HG03066 (cell line): ENCODE measurements around the gene SIMC1.
A peak's percentile ranks its signal among the peaks of the same experiment; 100 is the strongest.

Experiments used
- ATAC-seq: cut with Tn5 transposase; IDR thresholded peaks from one replicate; pipeline ENCODE4 v1.9.1; 2021; ENCODE audit warnings: low read depth; ENCODE audit not compliant: unreplicated experiment

The SIMC1 gene

DNA sequence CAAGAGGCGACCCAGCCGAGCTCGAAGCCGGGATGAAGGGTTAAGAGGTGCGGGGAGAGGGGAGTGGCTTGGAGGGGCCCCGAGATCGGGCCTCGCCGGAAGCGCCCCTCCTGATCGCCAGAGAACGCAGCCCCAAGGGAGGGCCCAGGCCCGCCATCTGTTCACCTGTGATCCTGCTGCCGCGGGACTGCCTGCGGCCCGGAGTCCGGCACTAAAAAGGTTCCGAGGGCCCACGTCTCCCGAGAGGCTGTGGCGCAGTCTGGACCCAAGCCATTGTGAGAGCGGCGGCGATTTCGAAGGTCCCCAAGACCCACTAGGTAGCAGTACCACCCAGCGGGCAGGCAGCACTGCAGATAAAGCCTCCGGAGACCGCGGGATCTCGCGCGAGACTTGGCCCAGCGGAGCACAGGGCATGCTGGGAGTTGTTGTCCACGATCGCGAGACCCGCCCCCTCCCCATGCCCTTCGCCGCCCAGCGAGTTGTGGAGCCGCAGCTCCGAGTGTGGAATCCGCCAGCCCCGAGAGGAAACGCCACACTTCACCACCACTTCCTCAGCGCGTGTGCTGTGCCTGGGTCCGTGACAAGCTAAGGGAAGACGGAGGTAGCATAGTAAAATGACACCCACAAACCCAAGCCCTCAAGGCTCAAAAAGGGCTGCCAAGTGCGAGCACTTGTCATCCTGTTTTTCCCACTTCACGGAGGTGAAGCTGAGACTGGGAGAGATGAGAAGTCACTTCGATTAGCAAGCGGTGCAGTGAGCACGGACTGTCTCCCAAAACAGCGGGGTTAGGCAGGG is 123.4 kb downstream of the SIMC1 start, which contains the start of gene KIAA1191:
TSS of gene KIAA1191 (minus strand) at position 328 of the 796 bp plus-strand sequence. CDS start 2,256 bp downstream, outside the sequence.
- ATAC-seq, result peak; percentile 87

DNA sequence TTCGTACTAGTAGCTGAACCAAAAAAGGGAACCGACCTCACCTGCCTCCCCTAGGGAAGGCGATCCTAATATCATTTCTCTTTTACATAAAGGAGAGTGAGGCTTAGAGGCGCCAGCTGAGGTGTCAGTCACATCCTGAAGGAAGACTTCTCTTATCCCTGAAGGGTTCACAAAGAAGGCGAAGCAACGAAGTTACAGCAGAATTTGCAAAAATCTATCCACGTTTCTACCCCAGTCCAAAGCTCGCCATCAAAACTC is 123.9 kb downstream of the SIMC1 start:
- ATAC-seq, result peak; percentile 4

GRCh38 chr5:176364765-176365350 is 126.6 kb downstream of the SIMC1 start:
- no peak for ATAC-seq

- ATAC-seq, result peak; percentile 35
Measured at GRCh38 chr5:176365351-176366231, 127.4 kb downstream of the SIMC1 start, which contains the start of gene ARL10. TSS of gene ARL10 (plus strand) at chr5:176365487. CDS start at chr5:176365564, 77 bp downstream.

DNA sequence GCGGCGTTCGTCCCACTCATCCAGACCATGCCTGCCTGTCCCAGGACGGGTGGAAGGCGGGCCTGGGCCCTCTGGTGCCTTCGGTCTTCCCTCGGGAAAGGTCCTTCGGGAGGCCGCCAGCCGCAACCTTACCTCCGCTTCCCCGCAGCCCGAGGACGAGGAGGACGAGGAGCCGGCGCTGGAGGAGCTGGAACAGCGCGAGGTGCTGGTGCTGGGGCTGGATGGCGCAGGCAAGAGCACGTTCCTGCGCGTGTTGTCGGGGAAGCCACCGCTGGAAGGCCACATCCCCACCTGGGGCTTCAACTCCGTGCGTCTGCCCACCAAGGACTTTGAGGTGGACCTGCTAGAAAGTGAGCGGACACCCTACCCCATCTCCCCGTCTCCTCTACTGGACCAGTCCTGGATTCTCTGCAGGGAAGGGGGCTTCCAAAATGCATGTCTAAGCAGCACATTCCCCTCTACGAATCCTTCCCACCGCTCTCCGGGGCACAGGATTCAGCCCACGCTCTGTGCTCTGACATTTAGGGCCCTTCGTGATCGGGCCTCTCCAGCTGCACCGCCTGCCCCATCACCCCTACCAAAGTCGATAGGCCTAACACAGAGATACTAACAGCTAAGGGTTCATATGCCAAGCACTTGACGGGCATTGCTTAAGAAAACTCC is 128.1 kb downstream of the SIMC1 start:
- ATAC-seq, result no peak

DNA sequence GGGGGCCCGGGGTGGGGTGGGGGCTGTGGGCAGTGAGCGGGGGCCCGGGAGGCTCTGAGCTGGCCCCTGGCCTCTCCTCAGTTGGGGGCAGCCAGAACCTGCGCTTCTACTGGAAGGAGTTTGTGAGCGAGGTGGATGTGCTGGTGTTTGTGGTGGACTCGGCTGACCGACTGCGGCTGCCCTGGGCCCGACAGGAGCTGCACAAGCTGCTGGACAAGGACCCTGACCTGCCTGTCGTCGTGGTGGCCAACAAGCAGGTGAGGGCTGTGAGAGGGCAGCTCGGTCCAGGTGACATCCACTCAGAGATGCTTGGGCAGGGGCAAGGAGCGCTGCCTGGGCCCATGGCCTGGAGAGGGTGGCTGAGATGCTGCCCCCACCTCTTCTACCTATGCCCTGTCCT is 130.5 kb downstream of the SIMC1 start:
- ATAC-seq, result no peak

DNA sequence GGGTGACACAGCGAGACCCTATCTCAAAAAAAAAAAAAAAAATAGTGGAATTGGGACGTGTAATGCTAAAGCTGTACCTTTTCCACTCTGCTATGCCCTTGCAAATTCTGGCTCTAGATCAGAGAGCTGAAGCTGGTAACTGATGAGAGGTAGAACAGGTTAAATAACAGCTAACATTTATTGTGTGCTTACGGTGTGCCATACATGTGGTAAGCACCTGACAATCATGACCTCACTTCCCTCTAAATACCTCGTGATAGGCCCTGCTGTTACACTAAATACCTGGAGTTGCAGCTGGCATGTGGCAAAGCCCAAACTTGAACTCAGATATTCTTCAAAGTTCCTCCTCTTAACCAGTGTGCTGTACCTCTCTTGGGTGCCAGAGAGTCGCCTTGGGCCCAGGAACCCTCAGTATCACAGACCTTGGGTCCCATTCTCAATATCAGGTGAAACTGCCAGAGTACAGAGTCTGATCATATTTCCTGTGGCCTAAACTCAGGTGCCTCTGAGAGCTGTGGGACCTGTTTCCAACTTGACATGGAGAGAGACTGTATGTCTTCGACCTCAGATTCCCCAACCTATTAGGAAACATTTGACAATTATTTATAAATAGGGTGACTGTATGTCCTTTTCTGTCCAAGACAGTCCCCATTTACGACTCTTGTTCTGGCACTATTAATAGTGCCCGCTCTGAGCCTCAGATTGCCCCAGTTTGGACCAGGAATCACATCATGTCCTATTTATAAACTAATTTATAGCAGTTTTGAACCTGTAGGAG is 131.9 kb downstream of the SIMC1 start:
- ATAC-seq, result no peak

DNA sequence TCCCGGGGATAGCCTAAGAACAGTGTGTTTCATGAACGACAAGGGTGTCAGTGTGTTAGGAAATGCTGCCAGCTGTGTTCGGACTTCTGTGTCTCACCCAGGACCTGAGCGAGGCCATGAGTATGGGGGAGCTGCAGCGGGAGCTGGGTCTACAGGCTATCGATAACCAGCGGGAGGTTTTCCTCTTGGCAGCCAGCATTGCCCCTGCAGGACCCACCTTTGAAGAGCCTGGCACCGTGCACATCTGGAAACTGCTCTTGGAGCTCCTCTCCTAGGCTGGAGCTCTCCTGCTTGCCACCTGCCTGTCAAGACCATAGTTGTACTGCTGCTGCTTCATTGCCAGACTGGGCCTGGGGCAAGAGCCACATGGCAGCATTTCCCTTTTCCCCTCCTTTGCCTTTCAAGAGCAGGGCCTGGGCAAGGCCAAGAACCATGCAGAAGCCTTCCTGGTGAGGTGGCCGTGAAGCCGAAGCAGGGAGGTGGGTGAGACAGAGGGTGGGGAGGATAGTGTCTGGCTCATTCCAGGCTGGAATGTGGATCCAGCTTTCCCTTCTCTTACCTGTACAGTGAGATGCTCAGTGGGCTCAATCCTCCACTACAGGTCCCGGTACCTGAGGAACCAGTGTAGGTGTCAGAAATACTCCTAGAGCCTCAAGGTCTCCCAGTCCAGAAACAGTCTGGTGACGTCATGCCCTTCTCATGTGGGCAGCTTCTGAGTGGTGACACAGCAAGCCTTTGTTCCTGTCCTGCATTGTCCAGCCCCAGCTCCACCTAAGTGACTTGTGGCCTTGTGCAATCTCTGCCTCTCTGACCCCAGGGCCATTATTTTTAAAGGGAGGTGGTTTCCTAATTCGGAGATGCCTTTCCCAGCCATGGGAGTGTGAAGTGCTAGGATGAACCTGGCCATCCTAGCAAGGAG is 133.7 kb downstream of the SIMC1 start:
- ATAC-seq, result no peak

DNA sequence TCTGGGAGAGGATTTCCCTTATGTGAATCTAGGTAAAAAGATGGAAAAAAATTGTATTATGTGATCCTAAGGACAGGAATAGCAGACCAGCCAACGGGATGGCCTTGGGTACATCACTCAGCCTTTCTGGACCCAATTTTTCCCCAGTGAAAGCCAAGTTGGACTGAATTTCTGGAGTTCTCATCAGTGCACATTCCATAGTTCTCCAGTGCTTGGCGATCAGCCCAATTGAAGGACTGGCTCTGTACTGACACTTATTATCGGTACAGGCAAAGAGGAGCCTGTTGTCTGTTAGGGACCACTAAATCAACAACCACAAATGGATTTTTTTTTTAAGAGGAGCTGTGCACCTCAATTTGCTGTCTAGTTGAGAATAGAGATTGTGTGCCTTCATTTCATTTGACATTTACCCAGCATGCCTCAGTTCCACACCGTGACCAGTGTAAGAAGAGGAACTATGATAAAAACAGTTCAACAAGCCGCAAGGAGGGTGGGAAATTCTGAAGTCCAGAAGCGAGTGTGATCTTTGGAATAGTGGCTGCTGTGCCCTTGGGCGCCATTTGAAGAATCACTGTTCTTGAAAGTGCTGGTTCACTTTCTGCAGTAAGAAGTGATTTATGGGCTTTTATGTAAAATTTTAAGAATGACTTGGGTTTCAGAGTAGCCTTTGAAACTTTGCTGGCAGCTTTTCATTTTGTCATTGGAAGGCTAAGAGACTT is 135.0 kb downstream of the SIMC1 start:
- no peak for ATAC-seq

GRCh38 chr5:176379881-176380280 is 141.7 kb downstream of the SIMC1 start:
- ATAC-seq, result no peak

GRCh38 chr5:176381423-176381822 is 143.2 kb downstream of the SIMC1 start:
- no peak for ATAC-seq

- ATAC-seq, result no peak
Measured at GRCh38 chr5:176381979-176382378, 143.8 kb downstream of the SIMC1 start.

DNA sequence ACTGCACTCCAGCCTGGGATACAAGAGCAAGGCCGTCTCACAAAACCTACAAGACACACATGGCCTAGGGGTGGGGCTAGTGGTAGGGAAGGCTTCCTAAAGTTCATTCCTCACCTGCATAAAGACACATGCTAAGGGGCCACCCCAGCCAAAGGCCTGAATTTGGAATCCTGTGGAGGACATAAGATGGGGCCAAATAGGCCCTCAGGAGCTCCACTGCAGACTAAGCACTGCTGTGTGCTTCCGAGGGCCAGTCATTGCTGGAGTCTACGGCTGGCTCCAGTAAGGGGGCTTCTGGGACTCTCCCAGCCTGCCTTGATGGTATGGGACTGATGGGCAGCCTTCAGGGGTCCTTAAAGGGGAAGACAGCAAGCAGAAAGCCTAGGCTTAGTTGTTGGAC is 144.5 kb downstream of the SIMC1 start:
- ATAC-seq, result no peak

- ATAC-seq, result no peak
Measured at GRCh38 chr5:176383248-176383905, 145.2 kb downstream of the SIMC1 start.

DNA sequence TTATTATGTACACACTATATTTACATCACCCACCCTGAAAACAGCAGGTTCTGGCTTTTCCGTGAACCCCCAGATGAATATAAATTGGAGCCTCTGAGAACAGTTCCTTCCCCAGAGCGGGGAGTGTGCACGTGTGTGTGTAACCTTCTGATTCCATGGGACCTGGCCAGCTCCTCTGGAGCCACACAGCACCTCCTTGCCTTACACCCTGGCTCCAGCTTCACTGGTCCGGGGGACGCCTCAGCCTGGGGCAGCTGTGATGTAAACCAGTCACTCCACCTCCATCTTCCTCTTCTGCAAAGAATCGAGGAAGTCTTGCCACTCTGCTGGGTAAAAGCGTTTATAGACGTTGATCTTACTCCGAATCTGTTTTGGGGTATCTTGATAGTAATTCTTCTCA is 145.7 kb downstream of the SIMC1 start:
- ATAC-seq, result no peak

DNA sequence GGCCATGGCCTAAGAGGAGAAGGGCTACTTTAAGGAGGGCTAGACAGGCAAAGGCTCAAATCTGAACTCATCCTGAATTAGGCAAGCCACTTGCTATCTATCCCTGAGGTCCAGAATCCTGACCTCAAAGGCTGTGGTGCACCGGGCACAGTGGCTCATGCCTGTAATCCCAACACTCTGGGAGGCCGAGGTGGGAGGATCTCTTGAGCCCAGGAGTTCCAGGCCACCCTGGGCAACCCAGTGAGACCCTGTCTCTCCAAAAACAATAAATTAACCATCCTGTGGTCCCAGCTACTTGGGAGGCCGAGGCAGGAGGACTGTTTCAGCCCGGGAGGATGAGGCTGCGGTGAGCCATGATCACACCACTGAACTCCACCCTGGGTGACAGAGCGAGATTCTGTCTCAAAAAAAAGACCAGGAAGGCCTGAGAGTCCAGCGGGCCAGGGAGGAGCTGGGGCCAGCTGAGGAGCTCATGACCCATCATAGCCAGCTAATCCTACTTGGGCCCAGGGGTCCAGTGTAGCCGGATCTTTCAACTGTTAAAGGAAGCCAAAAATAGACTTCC is 146.2 kb downstream of the SIMC1 start:
- ATAC-seq, result no peak

GRCh38 chr5:176384991-176385390 is 146.8 kb downstream of the SIMC1 start:
- no peak for ATAC-seq

DNA sequence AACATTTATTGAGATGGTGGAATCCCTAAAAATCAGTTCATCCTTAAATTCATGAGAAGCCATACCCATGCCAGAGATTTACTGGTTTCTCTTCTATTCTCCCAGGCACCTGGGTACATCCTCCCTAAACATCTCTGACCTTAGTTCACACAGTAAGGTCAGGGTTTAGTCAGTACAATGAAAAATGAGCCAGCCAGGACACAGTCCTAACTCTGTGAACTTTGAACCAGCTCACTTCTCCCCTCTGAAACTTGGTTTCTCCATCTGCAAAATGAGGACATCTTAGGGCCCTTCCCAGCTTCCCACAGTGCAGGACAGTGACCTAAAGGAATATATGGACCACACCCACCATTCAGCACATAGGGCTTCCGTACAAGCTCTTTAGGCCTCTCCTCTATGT is 148.3 kb downstream of the SIMC1 start:
- no peak for ATAC-seq
